IMR-90 (cell line): Measurements from ENCODE around the gene NANOGP8. TPM values are rescaled to one million over a fixed set of nuclear protein-coding genes. Genes with fewer than 3 reads are reported as not detected.

Experiments
- ATAC-seq: fragments of 200-7000 bp; cut with Tn5 transposase; 2 replicates; pipeline ENCODE4 v1.9.1; 2020; ENCODE audit warnings: low read depth, mild to moderate bottlenecking, moderate library complexity
- BruUV-seq: library from RNA; stranded (reverse); fragments of 400-500 nt; replicated peaks from 2 replicates; lab custom pipeline; 2021; lab: Mats Ljungman, UMichigan
- CTCF ChIA-PET: fragments of 300-600 bp; formaldehyde crosslinking; extraction: SDS; loops from one replicate; lab custom pipeline; 2021; ENCODE audit warnings: antibody characterized with exemption; lab: Yijun Ruan, JAX
- POLR2A ChIA-PET: fragments of 300-600 bp; sonication (Branson Sonifier 250); formaldehyde crosslinking; loops from one replicate; lab custom pipeline; 2022; ENCODE audit warnings: antibody characterized with exemption; ENCODE audit not compliant: unreplicated experiment; lab: Charles Lee
- DNase-seq: peaks from one replicate; pipeline ENCODE4 v3.0.0; 2013
- H2AFZ ChIP-seq: replicated peaks from 2 replicates; pipeline ENCODE3; 2013; ENCODE audit warnings: low read length, mild to moderate bottlenecking; ENCODE audit not compliant: poor library complexity
- H2AK5ac ChIP-seq: 2 replicates; pipeline ENCODE4 v1.6.1; 2013; ENCODE audit warnings: low read depth, low read length, inconsistent platforms
- H2AK9ac ChIP-seq: replicated peaks from 2 replicates; pipeline ENCODE3; 2013; ENCODE audit warnings: mild to moderate bottlenecking, low read depth, low read length, moderate library complexity; ENCODE audit not compliant: poor library complexity
- H2BK120ac ChIP-seq: 2 replicates; pipeline ENCODE4 v1.6.1; 2013; ENCODE audit warnings: low read depth, low read length, inconsistent platforms
- H2BK15ac ChIP-seq: 3 replicates; pipeline ENCODE4 v1.6.1; 2013; ENCODE audit warnings: low read depth, low read length, inconsistent platforms
- H2BK20ac ChIP-seq: 2 replicates; pipeline ENCODE4 v1.6.1; 2013; ENCODE audit warnings: low read depth, mild to moderate bottlenecking, inconsistent platforms, low read length, moderate library complexity
- H2BK5ac ChIP-seq: 2 replicates; pipeline ENCODE4 v1.6.1; 2013; ENCODE audit warnings: mild to moderate bottlenecking, low read depth, low read length, inconsistent platforms; ENCODE audit not compliant: poor library complexity, severe bottlenecking
- H3K14ac ChIP-seq: replicated peaks from 2 replicates; pipeline ENCODE4 v1.6.1; 2013; ENCODE audit warnings: low read depth, low read length, inconsistent platforms
- H3K18ac ChIP-seq: 2 replicates; pipeline ENCODE4 v1.6.1; 2013; ENCODE audit warnings: low read depth, low read length, control low read depth
- H3K23ac ChIP-seq: 2 replicates; pipeline ENCODE4 v1.6.1; 2013; ENCODE audit warnings: low read depth, low read length, inconsistent platforms
- H3K27ac ChIP-seq: 2 replicates; pipeline ENCODE4 v1.5.1; 2013; ENCODE audit warnings: mild to moderate bottlenecking, control low read depth, low read length; ENCODE audit not compliant: insufficient read depth
- H3K27me3 ChIP-seq: 2 replicates; pipeline ENCODE4 v1.6.1; 2013; ENCODE audit warnings: low read length; ENCODE audit not compliant: control insufficient read depth, insufficient read depth
- H3K36me3 ChIP-seq: 2 replicates; pipeline ENCODE4 v1.6.1; 2013; ENCODE audit warnings: low read length, mixed read lengths; ENCODE audit not compliant: control insufficient read depth, insufficient read depth
- H3K4ac ChIP-seq: 2 replicates; pipeline ENCODE4 v1.6.1; 2013; ENCODE audit warnings: low read depth, low read length, inconsistent platforms
- H3K4me1 ChIP-seq: 2 replicates; pipeline ENCODE4 v1.6.1; 2013; ENCODE audit warnings: low read length, mixed read lengths; ENCODE audit not compliant: control insufficient read depth, insufficient read depth
- H3K4me2 ChIP-seq: 2 replicates; pipeline ENCODE4 v1.6.1; 2013; ENCODE audit warnings: low read depth, mild to moderate bottlenecking, control low read depth, low read length, moderate library complexity
- H3K4me3 ChIP-seq: 2 replicates; pipeline ENCODE4 v1.5.1; 2013; ENCODE audit warnings: low read depth, mild to moderate bottlenecking, control low read depth, low read length, moderate library complexity; ENCODE audit not compliant: insufficient read depth
- H3K56ac ChIP-seq: 2 replicates; pipeline ENCODE4 v1.6.1; 2013; ENCODE audit warnings: low read length, inconsistent platforms; ENCODE audit not compliant: insufficient read depth; ENCODE audit errors: extremely low read depth
- H3K79me1 ChIP-seq, 2 experiments: 2 replicates each; pipeline ENCODE4 v1.6.1; 2013; ENCODE audit warnings: low read length in 2 of 2, inconsistent platforms in 1 of 2, low read depth in 1 of 2
- H3K9ac ChIP-seq: 2 replicates; pipeline ENCODE4 v1.6.1; 2013; ENCODE audit warnings: low read depth, low read length, control low read depth
- H3K9me1 ChIP-seq: 2 replicates; pipeline ENCODE4 v1.6.1; 2013; ENCODE audit warnings: low read length, inconsistent platforms; ENCODE audit not compliant: insufficient read depth
- H3K9me3 ChIP-seq: 2 replicates; pipeline ENCODE4 v1.6.1; 2013; ENCODE audit warnings: low read length; ENCODE audit not compliant: control insufficient read depth, insufficient read depth
- H4K20me1 ChIP-seq: 2 replicates; pipeline ENCODE4 v1.6.1; 2013; ENCODE audit warnings: low read length, inconsistent platforms; ENCODE audit not compliant: insufficient read depth
- H4K5ac ChIP-seq: 2 replicates; pipeline ENCODE4 v1.6.1; 2013; ENCODE audit warnings: mild to moderate bottlenecking, low read depth, low read length, control low read depth
- H4K8ac ChIP-seq, 2 experiments: 2 replicates each; pipeline ENCODE4 v1.6.1; 2013; ENCODE audit warnings: low read depth in 2 of 2, low read length in 2 of 2, control low read depth in 1 of 2, inconsistent platforms in 1 of 2
- H4K91ac ChIP-seq: 2 replicates; pipeline ENCODE4 v1.6.1; 2013; ENCODE audit warnings: low read depth, low read length, inconsistent platforms; ENCODE audit not compliant: insufficient read depth
- BHLHE40 ChIP-seq: fragments of 150-350 bp; IDR thresholded peaks from 2 replicates; pipeline ENCODE4 v1.6.1; 2016; ENCODE audit warnings: mild to moderate bottlenecking, low read depth, low read length
- CHD1 ChIP-seq: IDR thresholded peaks from 2 replicates; pipeline ENCODE4 v1.6.1; 2012; ENCODE audit warnings: low read depth, low read length, improper control_type of control experiment
- CTCF ChIP-seq: conservative IDR thresholded peaks from 2 replicates; pipeline ENCODE4 v1.5.1; 2012; ENCODE audit warnings: mild to moderate bottlenecking, low read depth, low read length, improper control_type of control experiment
- ELK1 ChIP-seq: fragments of 150-350 bp; IDR thresholded peaks from 2 replicates; pipeline ENCODE4 v1.6.1; 2016; ENCODE audit warnings: low read depth, mild to moderate bottlenecking, low read length, moderate library complexity, borderline replicate concordance
- FOS ChIP-seq: fragments of 150-350 bp; IDR thresholded peaks from 2 replicates; pipeline ENCODE4 v1.6.1; 2016; ENCODE audit warnings: low read depth, low read length
- MAFK ChIP-seq: IDR thresholded peaks from 2 replicates; pipeline ENCODE4 v1.6.1; 2012; ENCODE audit warnings: low read depth, low read length, improper control_type of control experiment
- MXI1 ChIP-seq: IDR thresholded peaks from 2 replicates; pipeline ENCODE4 v1.6.1; 2012; ENCODE audit warnings: low read depth, mild to moderate bottlenecking, low read length, moderate library complexity, borderline replicate concordance
- POLR2A ChIP-seq: IDR thresholded peaks from 2 replicates; pipeline ENCODE4 v1.6.1; 2012; ENCODE audit warnings: mild to moderate bottlenecking, low read depth, low read length
- RAD21 ChIP-seq: IDR thresholded peaks from 2 replicates; pipeline ENCODE4 v1.6.1; 2012; ENCODE audit warnings: low read length, improper control_type of control experiment
- SMC3 ChIP-seq: fragments of 150-350 bp; IDR thresholded peaks from 2 replicates; pipeline ENCODE4 v1.6.1; 2016; ENCODE audit warnings: low read depth, mild to moderate bottlenecking, antibody characterized with exemption, low read length, moderate library complexity
- WGBS, 2 experiments: methylation state at CpG; one replicate each; pipeline versions ENCODE4 v1.1.5 to v1.1.7; 2013; ENCODE audit warnings: missing lambda C conversion rate in 2 of 2; ENCODE audit not compliant: insufficient read length in 1 of 2; ENCODE audit errors: extremely low coverage in 2 of 2; 5-methylcytosine and 5-hydroxymethylcytosine counted together
- dilution Hi-C: fragments of 300-500 bp; cut with HindIII; formaldehyde crosslinking; loops from one replicate; pipeline ENCODE4 v1.14.3; 2018; ENCODE audit warnings: low sequenced_read_pairs; ENCODE audit not compliant: unreplicated experiment
- in situ Hi-C: fragments of 300-500 bp; cut with MboI; formaldehyde crosslinking; loops from 3 replicates; pipeline ENCODE4 v1.14.3; 2019; ENCODE audit warnings: low sequenced_read_pairs, inconsistent platforms, mixed read lengths
- intact Hi-C: fragments of 100-400 bp; cut with micrococcal nuclease; formaldehyde crosslinking; loops from 2 replicates; pipeline ENCODE4 v1.10.0; 2022
- polyA plus RNA-seq, 3 experiments: library from polyadenylated mRNA; depleted of rRNA; stranded (reverse); fragments of >200 nt; gene quantifications; 2 replicates each; pipeline ENCODE4 v1.2.3, GENCODE V29; 2012; ENCODE audit warnings: low replicate concordance in 1 of 3
- total RNA-seq: library from RNA; depleted of rRNA; stranded (reverse); fragments of >200 nt; gene quantifications from 2 replicates; pipeline ENCODE4 v1.2.3, GENCODE V29; 2012

NANOGP8 gene
- total and polyA plus RNA-seq, 2 of the 4 experiments (the other 2 are of a cell fraction), result not detected

- no peak for ATAC-seq
- DNase-seq, result no peak
- intact Hi-C loops, result no loop called here
- H2BK5ac ChIP-seq, result no peak overlapping the region
- H3K9me3 ChIP-seq, result no peaks in the 10 kb centered on the region
- no peaks in the 10 kb centered on the region for H3K4me1 ChIP-seq
- no peak overlapping the region for H3K9ac ChIP-seq
- no peak overlapping the region for H3K14ac ChIP-seq
- H4K91ac ChIP-seq, result no peak overlapping the region
- in situ Hi-C loops, result no loop called here
- H3K27me3 ChIP-seq, result no peaks in the 10 kb centered on the region
- POLR2A ChIA-PET, result no interaction called here
- H3K79me1 ChIP-seq, result no peaks in the 10 kb centered on the region
- H3K4ac ChIP-seq, result no peak overlapping the region
- H2AFZ ChIP-seq, result no peak overlapping the region
- no peak overlapping the region for H3K4me3 ChIP-seq
- no peak overlapping the region for H2AK9ac ChIP-seq
- CTCF ChIA-PET, result no interaction called here
- H2BK20ac ChIP-seq, result no peak overlapping the region
- no peaks in the 10 kb centered on the region for H3K36me3 ChIP-seq
- H3K27ac ChIP-seq, result no peak overlapping the region
- H4K20me1 ChIP-seq, result no peaks in the 10 kb centered on the region
- WGBS, 2 experiments, result 100% methylated on average over 2 of the region's 2 CpGs; no CpG with 5 or more reads in 1 of the 2 experiments
- no peak overlapping the region for H2BK120ac ChIP-seq
- no peak overlapping the region for H2BK15ac ChIP-seq
- H2AK5ac ChIP-seq, result no peak overlapping the region
- no peak for TF ChIP-seq SMC3
- TF ChIP-seq BHLHE40, result no peak
- no peak for TF ChIP-seq ELK1
- no peak for TF ChIP-seq CHD1
- TF ChIP-seq CTCF, result no peak
- no peak for TF ChIP-seq MAFK
- no peak for TF ChIP-seq MXI1
- TF ChIP-seq FOS, result no peak
- TF ChIP-seq RAD21, result no peak
- no peak for TF ChIP-seq POLR2A
- H3K9me1 ChIP-seq, result no peaks in the 10 kb centered on the region
- no peak overlapping the region for H4K8ac ChIP-seq
- H3K23ac ChIP-seq, result no peak overlapping the region
- H3K18ac ChIP-seq, result no peak overlapping the region
- no peak overlapping the region for H3K4me2 ChIP-seq
- H4K5ac ChIP-seq, result no peak overlapping the region
- dilution Hi-C loops, result no loop called here
- H3K56ac ChIP-seq, result no peak overlapping the region
- no TSS peak for BruUV-seq
Observed at GRCh38 chr15:35043373-35044095, 41.6 kb downstream of the NANOGP8 start.
